ENCODE measurements around the gene TRDMT1.

DNA sequence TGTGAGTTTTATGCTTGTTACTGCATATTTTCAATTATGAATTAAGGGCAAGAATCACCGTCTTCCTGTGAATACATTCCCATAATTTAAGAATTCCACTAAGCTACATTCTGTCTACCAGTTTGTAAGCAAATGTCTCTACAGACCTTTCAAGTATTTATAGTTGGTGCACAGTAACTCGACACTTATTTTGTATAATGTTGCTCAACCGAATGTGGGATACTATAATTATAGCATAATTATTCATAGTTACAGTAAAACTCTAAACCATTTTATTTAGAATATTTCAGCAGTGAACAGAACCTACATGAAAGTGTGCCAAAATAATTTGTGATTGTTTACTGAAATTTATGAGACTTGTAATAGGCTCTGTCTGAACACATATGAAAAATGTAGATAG is 54.6 kb downstream of the TRDMT1 start:
- TF ChIP-seq TAF1 (IDR thresholded peaks at IDR 0.05; ENCODE audit: borderline replicate concordance, insufficient read depth, low read length) (no peak), POLR2AphosphoS5 (IDR thresholded peaks at IDR 0.05; ENCODE audit: low read depth, low read length) (no peak), FOXP2 (optimal IDR thresholded peaks at IDR 0.05; ENCODE audit: borderline replicate concordance, extremely low read depth, extremely low read length, insufficient read depth) (no peak)
- TF ChIP-seq, protein P1, sequence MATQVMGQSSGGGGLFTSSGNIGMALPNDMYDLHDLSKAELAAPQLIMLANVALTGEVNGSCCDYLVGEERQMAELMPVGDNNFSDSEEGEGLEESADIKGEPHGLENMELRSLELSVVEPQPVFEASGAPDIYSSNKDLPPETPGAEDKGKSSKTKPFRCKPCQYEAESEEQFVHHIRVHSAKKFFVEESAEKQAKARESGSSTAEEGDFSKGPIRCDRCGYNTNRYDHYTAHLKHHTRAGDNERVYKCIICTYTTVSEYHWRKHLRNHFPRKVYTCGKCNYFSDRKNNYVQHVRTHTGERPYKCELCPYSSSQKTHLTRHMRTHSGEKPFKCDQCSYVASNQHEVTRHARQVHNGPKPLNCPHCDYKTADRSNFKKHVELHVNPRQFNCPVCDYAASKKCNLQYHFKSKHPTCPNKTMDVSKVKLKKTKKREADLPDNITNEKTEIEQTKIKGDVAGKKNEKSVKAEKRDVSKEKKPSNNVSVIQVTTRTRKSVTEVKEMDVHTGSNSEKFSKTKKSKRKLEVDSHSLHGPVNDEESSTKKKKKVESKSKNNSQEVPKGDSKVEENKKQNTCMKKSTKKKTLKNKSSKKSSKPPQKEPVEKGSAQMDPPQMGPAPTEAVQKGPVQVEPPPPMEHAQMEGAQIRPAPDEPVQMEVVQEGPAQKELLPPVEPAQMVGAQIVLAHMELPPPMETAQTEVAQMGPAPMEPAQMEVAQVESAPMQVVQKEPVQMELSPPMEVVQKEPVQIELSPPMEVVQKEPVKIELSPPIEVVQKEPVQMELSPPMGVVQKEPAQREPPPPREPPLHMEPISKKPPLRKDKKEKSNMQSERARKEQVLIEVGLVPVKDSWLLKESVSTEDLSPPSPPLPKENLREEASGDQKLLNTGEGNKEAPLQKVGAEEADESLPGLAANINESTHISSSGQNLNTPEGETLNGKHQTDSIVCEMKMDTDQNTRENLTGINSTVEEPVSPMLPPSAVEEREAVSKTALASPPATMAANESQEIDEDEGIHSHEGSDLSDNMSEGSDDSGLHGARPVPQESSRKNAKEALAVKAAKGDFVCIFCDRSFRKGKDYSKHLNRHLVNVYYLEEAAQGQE (IDR thresholded peaks at IDR 0.05; ENCODE audit: insufficient read depth in 1 of 2, low read depth in 2 of 2, low read length in 2 of 2), result no peak

Data from PFSK-1 (cell line).